ENCODE results near the gene PLEKHA5.
"Not testable (repeated sequence)": the region's sequence is repeated elsewhere in the genome, so short reads cannot be mapped to it uniquely, and the experiment has no call there.

The PLEKHA5 gene

DNA sequence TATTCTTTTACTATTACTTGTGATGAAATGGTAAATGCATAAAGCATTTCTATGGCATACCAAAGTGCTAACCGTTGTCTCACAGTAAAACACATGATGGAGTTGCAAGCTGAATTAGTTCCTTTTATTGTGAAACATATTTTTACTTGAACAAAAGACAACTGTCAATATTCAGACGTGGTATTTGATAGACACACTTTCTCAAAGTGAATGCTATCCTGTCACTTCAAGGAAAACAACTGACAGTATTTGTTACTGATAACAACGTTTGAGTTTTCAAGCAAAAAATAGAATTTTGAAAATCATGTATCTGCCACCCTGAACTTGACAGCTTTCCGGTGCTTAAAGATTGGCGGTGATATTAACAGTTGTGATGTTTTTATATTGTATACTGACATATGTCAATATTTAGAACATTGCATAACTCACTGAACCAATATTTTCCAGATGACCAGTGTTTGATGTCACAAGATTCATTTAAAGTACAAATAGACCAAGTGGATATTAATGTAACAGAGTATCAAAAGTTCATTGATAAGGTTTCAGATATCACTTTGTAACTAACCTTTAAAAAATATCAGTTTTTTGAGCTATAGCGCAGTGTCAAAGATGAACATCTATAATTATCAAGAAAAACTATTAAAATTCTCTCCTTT, 156.4 kb downstream of the PLEKHA5 start:
- DNase-seq, result no peak

DNA sequence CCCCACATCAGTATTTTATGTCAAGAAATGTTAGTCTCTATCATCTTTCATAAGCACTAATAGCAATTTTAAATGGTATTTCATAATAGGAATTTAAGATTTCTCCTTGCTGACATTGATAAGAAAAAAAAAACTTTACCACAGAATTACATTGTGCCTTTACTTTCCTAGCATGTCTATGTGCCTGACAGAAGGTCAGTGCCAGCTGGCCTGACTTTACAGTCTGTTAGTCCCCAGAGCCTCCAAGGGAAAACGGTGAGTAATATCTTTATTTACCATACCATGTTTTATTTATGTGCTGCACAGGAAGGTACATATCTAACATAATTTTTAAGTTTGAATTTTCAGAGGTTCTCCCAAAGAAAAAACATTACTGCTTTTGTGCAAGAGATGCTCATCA, 157.8 kb downstream of the PLEKHA5 start:
- no peak for DNase-seq

DNA sequence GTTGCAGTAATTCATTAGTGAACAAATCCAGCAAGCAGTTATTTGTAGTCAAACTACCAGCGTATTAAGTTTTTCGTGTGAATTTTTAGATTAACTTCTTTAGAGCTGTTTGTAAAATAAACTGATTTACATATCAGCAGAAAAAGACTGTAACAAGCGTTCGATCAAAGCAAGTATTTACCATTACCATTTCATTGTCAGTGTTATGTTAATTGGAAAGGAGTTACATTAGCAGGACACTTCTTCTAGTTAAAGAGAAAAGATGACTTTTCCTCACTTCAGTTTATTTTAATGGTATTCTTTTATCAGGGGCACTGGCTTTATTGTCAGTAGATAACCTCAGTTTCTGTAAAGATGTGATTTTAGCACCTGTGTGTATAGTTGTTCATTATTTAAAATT, 158.6 kb downstream of the PLEKHA5 start:
- no peak for DNase-seq

DNA sequence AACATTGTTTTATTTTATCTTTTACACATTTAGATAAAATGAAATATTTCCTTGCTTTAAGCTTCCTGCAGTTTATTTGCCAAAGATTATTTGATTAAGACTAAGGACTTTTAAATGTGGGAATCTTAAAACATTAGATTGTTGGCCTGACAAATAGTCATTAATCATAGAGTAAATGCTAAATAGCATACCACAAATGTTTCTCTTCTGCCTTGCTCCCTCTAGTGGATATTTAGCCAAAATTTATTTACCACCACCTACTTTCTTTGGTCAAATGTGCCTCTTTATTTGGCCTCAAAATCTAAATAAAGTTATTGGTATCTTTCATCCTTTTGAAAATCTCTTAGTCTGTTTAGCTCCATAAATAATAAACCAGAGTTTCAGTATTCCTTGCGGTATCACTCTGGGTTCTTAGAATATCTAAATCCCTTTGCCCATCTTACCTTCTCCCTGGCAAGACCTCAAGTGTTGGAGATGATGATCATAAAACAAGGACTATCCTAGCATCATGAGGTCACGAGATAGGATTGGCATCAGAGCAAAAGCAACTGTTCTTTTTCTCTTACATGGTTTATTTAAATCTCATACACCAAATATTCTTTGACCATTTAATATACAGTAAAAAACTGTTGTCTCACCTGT, 159.2 kb downstream of the PLEKHA5 start:
- no peak for DNase-seq

DNA sequence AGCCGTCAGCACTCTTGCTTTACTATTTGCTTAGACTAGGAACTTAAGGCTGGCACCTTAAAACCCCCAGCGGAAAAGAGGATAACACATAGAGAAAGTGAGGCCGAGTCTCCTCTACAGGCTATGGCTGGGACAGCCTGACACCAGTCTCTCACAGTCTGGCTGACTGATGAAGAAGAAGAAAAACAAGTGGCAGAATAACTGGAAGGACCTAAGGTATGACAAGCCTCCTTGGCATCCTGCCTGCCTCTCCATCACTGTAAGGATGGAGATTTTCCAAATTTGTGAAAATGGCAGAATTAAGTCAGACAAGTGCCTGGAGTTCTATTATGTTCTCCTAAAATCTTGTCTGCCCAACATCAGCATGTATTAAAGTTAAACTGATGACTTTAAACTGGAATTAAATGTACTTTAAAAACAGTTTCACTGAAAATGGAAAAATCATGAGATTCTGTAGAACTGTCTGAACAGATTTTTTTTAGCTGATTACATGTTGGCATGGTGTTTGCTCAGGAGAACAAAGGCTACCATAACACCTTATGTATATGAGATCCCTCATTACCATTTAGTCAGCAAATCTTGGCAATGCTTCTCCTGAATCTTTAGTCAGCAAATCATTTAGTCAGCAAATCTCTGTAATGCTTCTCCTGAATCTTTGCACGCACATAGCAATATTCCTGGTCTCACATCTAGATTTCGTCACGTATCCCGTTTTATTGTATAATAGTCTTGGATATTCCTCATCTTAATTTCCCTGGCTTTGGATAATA, 169.5 kb downstream of the PLEKHA5 start:
- DNase-seq, result no peak

DNA sequence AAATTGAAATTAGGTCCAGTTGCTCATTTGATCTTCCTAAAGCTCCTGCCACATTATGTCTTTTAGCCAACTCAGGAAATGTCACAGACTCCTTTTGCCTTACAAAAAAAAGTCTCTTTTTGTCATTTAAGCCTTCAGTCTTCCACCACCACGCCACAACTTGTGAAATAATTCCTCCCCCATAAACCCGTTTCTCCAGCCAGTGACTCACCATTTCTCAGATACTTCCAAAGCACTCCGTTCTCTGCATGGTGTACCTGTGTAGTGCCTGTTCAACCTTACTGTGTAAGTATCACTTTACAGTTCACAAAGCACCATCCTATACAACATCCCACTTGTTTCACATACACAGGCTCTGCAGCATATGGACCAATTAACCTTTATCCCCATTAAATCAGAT, 170.2 kb downstream of the PLEKHA5 start:
- no peak for DNase-seq

DNA sequence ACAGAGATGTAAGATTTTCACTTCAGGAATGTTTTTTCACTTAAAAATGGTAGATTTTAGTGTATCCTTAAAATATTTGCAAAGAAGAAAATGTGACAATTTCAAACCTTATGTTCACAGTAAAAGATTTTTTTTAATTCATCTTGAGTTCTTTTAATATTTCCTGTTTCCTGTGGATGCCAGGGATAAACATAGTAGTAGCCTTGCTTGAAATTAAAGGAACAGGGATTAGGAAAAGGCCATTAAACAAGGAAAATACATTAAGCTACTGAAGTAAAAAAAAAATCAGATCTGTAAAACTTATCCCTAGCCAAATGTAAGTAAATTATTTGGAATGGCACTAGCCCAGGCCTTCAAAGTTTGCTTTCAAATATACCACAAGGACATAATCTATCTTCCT, 171.7 kb downstream of the PLEKHA5 start:
- no peak for DNase-seq

DNA sequence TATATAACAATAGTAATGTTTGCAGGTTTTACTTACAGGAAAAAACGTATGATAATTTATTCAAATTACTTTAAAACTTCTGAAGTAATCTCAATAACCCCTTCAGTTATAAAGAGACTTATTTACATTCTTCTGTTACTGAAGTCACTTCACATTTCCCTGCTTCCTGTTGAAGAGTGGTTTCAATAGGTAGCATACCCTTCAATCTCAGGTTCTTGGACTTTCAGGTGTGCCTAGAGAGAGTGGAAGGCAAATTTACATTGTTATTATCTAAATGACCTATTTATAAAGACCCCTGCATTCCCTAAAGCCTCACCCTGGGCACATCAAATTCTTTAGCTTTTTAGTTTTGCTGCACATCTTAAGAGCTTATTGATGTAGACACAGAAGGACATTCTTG, 172.2 kb downstream of the PLEKHA5 start:
- DNase-seq, result no peak

DNA sequence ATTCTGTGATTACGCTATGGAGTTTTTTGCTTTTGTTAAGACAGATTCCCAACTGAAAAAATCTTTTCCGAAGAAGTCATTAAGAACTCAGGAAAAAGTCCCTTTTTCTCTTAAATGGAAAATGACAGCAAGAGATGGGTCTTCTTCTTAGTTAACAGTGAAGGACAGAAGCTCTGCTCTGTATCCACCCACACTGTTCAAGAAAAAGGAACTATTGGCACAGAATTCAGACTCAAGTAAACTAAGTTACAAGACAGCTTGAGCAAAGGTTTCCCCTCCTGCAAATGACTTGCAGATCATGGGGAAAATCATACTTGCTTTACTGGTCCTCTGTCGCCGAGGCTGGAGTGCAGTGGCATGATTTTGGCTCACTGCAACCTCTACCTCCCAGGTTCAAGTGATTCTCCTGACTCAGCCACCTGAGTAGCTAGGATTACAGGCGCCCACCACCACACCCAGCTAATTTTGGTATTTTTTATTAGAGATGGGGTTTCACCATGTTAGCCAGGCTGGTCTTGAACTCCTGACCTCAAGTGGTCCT, 172.6 kb downstream of the PLEKHA5 start:
- DNase-seq, result no peak

DNA sequence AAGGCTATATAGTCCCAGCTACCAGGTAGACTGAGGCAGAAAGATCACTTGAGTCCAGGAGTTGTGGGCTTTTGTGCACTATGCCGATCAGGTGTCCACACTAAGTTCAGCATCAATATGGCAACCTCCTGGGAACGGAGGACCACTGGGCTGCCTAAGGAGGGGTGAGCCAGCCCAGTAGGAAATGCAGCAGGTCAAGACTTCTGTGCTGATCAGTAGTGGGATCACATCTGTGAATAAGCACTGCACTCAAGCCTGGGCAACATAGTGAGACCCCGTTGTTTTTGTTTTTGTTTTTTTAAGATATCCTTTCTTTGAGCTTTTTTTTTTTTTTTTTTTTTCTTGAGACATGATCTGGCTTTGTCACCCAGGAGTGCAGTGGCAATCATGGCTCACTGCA, 174.0 kb downstream of the PLEKHA5 start:
- DNase-seq, result no peak

DNA sequence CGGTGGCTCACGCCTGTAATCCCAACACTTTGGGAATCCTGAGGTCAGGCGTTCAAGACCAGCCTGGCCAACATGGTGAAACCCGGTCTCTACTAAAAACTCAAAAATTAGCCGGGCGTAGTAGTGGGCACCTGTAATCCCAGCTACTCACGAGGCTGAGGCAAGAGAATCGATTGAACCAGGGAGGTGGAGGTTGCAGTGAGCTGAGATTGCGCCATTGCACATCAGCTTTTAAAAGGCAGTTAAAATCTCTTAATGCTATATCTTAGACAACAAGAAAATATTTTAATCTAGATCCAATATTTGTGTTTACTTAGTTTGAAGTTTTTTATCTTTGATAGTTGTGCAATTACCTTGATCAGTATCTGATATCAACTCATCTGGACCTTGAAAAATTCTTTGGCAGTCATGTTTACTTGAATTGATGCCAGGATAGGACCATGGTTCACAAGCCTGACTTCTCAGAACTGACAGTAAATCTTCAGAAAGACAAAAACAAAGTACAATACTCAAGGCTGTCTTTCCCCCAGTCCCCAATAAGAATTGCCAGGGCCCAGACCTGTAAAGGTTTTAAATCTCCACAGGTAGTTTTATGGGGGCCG, 174.7 kb downstream of the PLEKHA5 start:
- DNase-seq, result no peak

DNA sequence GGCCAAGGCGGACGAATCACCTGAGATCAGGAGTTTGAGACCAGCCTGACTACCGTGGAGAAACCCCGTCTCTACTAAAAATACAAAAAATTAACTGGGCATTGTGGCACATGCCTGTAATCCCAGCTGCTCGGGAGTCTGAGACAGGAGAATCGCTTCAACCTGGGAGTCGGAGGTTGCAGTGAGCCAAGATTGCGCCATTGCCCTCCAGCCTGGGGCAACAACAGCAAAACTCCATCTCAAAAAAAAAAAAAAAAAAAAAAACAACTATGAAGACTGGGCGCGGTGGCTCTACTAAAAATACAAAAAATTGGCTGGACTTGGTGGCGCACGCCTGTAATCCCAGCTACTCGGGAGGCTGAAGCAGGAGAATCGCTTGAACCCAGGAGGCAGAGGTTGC, 176.1 kb downstream of the PLEKHA5 start:
- DNase-seq, result not testable (repeated sequence)

DNA sequence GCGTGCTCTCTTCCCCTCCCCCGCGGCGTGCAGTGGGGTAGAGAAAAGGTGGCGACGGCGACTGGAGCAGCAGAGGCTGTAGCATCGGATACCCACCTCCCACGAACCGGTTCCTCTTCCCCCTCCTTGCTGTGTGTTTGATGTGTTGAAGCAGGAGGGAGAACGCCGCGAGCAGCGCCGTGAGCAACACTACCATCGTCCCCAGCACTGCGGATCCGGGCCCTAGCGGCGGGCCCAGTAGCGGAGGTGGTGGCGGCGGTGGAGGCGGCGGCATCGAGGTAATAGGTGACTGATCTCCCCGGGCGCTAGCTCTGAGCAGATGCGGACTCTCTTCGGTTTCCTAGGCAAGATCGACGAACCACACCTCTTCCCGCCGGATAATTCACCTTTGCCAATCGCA, 176.8 kb downstream of the PLEKHA5 start:
- no peak for DNase-seq

DNA sequence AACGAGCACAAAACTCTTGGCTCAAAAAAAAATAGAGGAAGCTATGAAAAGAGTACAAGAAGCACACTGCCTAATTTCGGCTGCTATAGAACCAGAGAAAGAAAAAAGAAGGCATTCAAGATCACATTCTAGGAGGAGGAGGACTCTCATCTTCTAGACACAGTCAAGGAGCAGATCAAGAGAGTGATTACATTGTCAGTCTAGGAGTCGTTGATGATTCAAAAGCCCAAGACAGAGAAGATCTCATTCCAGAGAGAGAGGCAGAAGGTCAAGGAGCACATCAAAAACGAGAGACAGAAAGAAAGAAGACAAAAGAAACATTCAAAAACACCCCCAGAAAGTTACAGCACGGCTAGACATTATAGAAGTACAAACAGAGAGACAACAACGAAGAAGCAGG, 177.9 kb downstream of the PLEKHA5 start:
- DNase-seq, result no peak

DNA sequence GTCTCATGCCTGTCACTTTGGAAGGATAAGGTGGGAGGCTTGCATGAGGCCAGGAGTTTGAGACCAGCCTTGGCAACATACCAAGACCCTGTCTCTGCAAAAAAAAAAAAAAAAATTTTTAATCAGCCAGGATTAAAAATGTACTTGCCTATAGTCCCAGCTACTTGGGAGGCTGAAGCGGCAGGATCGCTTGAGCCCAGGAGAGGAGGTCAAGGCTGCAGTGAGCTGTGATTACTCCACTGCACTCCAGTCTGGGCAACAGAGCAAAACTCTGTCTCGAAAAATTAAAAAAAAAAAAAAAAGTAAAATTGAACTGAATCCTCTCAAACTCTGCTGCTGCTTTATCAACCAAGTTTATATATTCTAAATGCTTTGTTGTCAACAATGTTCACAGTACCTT, 181.6 kb downstream of the PLEKHA5 start:
- DNase-seq, result no peak

DNA sequence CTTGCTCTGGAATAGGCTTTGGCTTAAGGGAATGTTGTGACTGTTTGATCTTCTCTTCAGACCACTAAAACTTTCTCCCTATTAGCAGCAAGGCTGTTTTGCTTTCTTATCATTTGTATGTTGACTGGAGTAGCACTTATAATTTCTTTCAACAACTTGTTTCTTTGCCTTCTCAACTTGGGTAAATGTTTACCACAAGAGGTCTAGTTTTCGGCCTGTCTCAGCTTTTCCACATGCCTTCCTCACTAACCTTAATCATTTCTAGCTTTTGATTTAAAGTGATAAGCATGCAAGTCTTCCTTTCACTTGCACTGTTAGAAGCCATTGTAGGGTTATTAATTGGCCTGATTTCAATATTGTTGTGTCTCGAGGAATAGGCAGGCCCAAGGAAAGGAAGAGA, 183.1 kb downstream of the PLEKHA5 start:
- no peak for DNase-seq

DNA sequence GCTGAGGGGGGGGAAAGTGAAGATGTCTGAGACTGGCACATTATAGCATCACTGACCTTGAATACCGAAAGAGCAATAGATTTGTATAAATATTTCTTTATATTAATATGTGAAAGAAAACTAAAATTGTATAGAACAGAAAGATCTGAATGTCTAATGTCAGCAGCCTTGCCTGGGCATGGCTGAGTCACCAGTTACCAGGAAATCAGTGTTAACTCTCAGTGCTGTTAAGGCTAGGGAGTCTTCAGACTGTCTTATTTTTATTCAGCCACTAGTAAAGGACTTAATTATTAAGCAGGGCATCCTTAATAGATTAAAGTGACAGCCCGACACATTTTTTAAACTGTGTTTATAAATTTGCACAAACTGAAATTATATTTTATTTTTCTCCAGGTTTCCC, 186.9 kb downstream of the PLEKHA5 start:
- DNase-seq, result no peak

DNA sequence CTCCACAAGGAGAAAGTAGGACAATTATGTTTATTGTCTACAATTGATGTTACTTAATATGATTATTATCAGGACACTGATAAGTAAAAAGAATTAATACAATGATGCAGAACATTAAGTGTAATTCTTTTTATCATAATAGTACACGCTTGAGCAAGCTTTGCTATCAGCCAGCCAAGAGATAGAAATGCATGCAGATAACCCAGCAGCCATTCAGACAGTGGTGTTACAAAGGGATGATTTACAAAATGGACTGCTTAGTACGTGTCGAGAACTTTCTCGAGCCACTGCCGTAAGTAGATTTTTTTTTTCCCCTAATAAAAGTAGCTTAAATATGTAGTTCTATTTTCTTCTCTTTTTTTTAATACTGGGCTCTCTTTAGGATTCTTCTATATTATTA, 192.8 kb downstream of the PLEKHA5 start:
- DNase-seq, result no peak

DNA sequence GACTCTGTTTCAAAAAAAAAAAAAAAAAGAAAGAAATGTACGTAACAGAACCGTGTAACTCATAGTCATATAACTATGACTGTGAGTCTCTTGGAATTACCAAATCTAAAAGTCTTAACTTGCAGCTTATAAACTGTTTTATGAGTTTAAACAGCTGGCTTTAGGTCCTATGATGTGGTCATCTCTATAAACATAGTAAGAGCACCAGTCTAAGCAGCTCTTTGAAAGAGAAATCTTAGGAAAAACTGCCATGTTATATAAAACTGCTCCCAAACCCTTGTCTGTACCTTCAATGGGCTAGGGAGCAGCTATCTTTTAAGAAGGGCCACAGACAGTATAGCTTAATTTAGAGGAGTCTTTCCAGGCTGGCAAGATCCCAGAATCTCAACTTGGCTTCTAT, 194.3 kb downstream of the PLEKHA5 start:
- DNase-seq, result no peak

DNA sequence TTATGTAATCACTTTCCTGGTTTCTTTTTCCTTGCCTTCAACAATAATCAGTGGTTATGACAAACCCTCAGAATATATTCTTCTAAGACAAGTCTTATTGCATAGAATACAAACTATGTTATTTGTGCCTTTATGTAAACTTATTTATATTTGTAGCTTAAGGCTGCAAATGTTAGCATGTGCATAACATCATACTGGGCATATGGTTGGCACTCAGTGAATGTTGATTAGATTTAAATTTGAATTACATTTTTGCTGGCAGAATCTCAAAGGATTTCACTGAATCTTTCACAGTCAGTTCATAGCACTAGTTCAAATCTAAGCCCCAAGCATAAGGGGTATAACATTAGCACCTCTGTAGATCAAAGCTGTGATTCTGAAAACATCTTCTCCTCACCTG, 196.6 kb downstream of the PLEKHA5 start:
- DNase-seq, result no peak

DNA sequence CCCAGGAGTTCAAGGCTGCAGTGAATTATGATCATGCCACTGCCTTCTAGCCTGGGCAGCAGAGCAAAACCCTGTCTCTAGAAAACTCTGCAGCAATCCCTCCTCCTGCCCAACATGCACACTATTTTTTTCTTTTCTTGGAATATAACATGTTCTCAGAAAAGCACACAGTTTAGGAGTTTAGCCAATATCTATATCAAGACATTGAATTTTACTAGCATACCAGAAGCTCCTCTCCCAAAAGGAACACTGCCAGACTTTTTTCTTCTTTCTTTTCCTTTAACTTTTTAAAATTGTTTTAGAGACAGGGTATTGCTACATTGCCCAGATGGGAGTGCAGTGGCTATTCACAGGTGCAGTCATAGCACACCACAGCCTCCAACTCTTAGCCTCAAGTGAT, 202.7 kb downstream of the PLEKHA5 start:
- no peak for DNase-seq

DNA sequence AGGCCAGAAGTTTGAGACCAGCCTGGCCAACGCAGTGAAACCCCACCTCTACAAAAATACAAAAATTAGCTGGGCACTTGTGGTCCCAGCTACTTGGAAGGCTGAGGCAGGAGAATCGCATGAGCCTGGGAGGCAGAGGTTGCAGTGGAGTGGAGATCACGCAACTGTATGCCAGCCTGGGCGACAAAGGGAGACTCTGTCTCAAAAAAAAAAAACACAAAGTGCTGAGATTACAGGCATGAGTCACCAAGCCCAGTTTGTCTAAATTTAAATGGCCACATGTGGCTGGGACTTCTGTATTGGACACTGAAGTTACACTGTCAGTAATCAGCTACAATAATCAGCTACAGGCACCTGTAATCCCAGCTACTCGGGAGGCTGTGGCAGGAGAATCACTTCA, 208.9 kb downstream of the PLEKHA5 start:
- no peak for DNase-seq

DNA sequence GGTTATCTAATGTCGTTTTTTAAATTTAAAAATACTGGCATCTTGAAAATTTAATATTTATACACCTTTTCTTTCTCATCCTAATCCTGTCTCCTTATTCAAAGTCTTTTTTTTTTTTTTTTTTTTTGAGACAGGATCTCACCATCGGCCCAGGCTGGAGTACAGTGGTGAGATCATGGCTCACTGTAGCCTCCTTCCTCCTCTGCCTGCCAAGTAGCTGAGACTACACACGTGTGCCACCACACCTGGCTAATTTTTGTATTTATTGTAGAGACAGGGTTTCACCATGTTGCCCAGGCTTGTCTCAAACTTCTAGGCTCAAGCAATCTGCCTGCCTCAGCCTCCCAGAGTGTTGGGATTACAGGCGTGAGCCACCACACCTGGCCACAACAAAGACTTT, 221.3 kb downstream of the PLEKHA5 start:
- DNase-seq, result not testable (repeated sequence)

DNA sequence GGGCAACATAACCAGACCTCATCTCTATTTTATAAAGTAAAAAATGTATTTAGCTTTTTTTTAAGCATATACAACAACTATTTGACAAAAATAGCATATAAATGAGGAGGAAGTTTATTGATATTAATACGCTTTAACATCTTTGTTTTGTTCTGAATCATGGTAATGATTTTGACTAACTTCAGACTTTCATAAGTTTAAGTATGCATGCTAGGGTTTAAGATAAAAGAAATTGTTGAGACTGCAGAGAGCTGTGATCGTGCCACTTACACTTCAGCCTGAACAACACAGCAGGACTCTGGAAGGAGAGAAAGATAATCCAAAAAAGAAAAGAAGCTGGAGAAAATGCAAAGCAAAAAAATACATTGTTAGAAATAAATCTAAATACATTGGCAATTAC, 221.8 kb downstream of the PLEKHA5 start:
- no peak for DNase-seq

All from left hindlimb (tissue), 1 donor.